Rectal smooth muscle tissue (tissue), 1 donor: ENCODE data around the gene USP54.

Experiments used
- H3K27ac ChIP-seq: one replicate; pipeline ENCODE4 v1.7.0; 2013; ENCODE audit warnings: low read depth, low read length, inconsistent platforms
- H3K27me3 ChIP-seq: one replicate; pipeline ENCODE4 v1.7.0; 2013; ENCODE audit warnings: low read length; ENCODE audit not compliant: control insufficient read depth, insufficient read depth
- H3K36me3 ChIP-seq: one replicate; pipeline ENCODE4 v1.7.0; 2013; ENCODE audit warnings: low read length; ENCODE audit not compliant: control insufficient read depth, insufficient read depth
- H3K4me1 ChIP-seq: one replicate; pipeline ENCODE4 v1.7.0; 2013; ENCODE audit warnings: low read length; ENCODE audit not compliant: control insufficient read depth, insufficient read depth
- H3K4me3 ChIP-seq: one replicate; pipeline ENCODE4 v1.7.0; 2013; ENCODE audit warnings: low read length
- H3K9ac ChIP-seq: one replicate; pipeline ENCODE4 v1.7.0; 2013; ENCODE audit warnings: low read length

Gene USP54

DNA sequence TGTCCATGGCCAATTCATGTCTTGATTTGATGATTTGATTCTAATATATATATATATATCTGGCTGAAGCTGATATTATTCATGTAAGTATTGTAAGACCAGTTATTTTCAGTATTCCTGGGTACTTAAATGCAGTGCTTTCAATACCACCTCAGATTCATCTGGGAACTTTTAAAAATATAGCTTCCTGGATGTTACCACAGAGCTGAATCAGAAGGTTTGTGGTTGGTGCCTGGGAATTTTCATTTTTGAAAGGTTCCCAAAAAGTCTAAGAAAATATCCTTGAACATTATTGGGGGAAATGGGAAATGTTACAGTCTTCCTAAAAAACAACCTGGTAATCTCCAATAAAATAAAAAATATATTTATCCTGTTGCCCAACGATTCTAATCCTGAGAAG lies 84.7 kb downstream of the USP54 start:
- no peak overlapping the region for H3K9ac ChIP-seq
- H3K27me3 ChIP-seq, result no peaks in the 10 kb centered on the region
- no peak overlapping the region for H3K27ac ChIP-seq
- H3K4me3 ChIP-seq, result no peak overlapping the region
- peaks cover 7% of the 10 kb centered on the region for H3K36me3 ChIP-seq
- H3K4me1 ChIP-seq, result no peaks in the 10 kb centered on the region

DNA sequence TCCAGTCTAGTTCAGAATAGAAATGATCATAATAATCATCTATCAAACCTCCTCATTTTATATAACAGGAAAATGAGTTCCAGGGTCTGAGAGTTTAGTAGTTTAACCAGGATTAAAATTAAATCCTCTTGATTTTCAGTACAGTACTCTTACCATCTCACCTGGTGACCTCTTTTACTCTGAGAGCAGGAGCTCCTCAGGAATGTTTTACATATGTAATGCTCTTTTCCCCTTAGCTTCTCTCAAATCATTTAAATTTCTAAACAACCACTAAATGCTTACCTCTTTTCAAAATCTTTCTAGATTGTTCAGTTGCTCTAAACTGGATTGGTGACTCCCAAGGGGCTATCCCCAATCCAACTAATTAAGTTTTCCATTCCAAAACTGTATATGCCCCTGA lies 85.1 kb downstream of the USP54 start:
- no peaks in the 10 kb centered on the region for H3K4me1 ChIP-seq
- H3K27ac ChIP-seq, result no peak overlapping the region
- peaks cover 9% of the 10 kb centered on the region for H3K36me3 ChIP-seq
- H3K4me3 ChIP-seq, result no peak overlapping the region
- no peaks in the 10 kb centered on the region for H3K27me3 ChIP-seq
- no peak overlapping the region for H3K9ac ChIP-seq

DNA sequence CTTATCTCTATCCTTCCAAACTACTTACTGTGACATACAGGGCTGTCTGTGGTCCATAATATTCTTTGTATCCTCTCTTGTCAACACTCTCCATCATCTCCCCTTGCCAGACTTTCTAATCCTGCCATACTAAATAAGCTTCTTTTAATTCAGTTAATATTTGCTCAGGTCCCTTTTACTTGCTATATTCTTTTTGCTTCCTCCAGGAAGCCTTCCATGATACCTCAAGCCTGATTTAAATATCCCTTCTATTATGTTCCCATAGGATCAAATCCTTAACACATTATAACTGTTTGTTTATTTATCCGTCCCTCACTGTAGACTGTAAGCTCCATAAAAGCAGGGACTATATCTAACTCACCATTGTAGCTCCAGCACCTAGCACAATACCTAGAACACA lies 88.1 kb downstream of the USP54 start:
- H3K4me3 ChIP-seq, result no peak overlapping the region
- no peak overlapping the region for H3K9ac ChIP-seq
- no peaks in the 10 kb centered on the region for H3K27me3 ChIP-seq
- no peak overlapping the region for H3K27ac ChIP-seq
- peaks cover 15% of the 10 kb centered on the region for H3K36me3 ChIP-seq
- H3K4me1 ChIP-seq, result no peaks in the 10 kb centered on the region

DNA sequence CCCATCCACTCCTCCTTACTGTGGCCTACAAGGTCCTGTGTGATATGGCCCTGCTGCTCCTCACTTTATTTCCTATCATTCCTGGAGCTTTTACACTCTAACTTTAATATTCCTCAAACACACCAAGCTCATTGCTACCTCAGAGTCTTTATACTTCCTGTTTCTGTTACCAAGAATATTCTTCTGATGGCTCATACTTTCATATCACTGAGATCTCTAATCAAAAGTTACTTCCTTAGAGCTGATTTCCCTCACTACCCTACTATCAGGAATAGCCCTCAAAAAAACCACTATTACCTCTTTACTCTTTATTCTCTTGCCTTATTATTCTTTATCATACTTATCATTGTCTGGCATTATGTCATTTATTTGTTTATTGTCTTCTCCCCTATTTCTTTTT lies 89.5 kb downstream of the USP54 start:
- H3K9ac ChIP-seq, result no peak overlapping the region
- peaks cover 1% of the 10 kb centered on the region for H3K4me1 ChIP-seq
- no peaks in the 10 kb centered on the region for H3K27me3 ChIP-seq
- peaks cover 15% of the 10 kb centered on the region for H3K36me3 ChIP-seq
- H3K4me3 ChIP-seq, result no peak overlapping the region
- no peak overlapping the region for H3K27ac ChIP-seq

DNA sequence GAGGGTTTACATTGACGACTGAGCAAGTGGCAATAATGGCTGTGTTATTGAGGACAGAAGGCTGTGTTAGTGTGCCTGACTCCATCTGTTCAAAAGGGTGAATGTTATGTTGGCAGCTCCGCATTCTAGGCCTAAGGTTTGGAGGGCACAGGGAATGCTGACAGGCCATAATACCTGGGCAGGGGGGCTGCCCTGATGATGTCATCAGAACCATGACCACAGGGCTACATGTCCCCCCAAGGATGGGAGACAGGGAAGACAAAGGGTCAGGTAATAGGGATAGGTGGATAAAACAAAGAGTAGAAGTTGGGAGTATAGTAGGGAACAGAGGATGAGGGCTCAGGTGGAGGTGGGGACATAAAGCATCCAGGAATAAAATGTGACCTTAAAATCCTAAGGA lies 93.5 kb downstream of the USP54 start:
- no peak overlapping the region for H3K27ac ChIP-seq
- peaks cover 9% of the 10 kb centered on the region for H3K4me1 ChIP-seq
- H3K4me3 ChIP-seq, result no peak overlapping the region
- H3K36me3 ChIP-seq, result peaks cover 9% of the 10 kb centered on the region
- no peaks in the 10 kb centered on the region for H3K27me3 ChIP-seq
- no peak overlapping the region for H3K9ac ChIP-seq

DNA sequence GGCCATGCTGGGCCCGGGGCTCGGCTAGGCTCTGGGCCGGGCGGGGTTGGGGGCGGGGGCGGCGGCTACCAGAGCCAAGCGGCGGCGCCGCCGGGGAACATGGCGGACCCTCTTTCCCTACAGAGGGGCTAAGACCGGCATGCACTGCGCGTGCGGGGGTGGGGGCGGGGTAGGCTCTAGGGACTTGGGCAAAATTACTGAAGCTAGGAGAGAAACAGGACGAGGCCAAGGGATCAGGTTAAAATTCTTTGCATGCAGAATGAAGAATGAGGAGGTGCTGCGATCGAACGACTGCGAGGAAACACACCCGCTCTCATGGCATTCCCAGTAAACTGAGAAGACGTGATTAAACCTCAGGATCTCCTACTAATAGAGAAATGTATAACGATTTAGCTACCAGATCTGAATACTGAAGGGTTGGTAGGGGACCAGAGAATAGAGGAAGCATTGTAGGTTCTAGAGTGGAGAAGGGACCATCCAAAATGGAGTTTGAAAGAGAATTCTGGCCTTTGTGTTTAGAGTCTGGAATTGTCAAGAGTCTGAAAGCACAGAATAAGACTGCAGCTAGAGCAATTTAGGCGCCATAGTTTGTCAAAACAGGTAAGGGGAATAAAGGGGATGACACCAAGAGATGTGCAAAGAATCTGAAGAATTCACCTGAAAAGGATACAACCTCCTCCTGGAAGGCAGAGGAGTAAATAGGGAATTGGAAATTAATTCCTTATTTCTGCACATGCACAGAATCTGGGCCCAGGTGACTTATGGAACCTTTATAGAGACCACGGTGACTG lies 95.1 kb downstream of the USP54 start, which contains the start of gene PPP3CB:
Gene PPP3CB (minus strand): TSS at position 141 of the 791 bp plus-strand sequence. CDS start 135 bp downstream, at position 6.
- Histone ChIP-seq H3K9ac (peak within 1 kb of the TSS; percentile 94), H3K27me3 (no peaks in the 10 kb centered on the region), H3K36me3 (peaks cover 5% of the 10 kb centered on the region), H3K27ac (peak within 1 kb of the TSS; percentile 94), H3K4me3 (peak within 1 kb of the TSS; percentile 96), H3K4me1 (peaks cover 9% of the 10 kb centered on the region)

DNA sequence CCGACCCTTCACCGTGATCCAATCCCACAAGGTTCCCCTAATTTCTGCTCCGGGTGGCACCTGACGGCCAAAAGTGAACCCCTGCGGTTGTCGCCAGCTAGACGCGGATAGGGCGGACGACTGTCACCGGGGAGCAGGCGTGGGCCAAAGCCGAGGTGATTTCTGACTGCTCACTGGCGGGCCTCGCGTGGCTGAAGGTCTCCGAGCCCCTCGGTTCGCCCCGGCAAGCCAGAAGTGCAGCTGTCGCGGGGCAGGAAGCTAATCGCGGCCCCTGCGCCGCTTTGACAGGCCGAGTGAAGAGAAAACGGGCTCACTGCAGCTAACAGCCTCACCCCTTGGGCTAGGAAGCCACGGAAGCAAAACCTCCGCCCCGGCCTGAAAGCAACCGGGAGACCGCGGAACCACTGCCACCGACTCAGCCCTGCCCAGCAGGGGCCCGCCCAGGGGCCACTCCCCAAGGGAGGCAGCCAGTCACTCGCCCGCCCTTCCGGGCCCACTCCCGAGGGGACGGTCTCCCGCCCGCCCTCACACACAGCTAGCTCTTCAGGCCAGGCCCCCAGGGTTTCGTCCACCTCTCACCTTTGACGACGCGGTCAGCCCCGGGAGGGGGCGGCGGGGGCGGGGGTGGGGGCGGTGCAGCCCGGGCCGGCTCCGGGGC lies 95.8 kb downstream of the USP54 start:
- Histone ChIP-seq H3K9ac (peak overlapping the region; percentile 94), H3K36me3 (peaks cover under 1% of the 10 kb centered on the region), H3K4me1 (peaks cover 9% of the 10 kb centered on the region), H3K27me3 (no peaks in the 10 kb centered on the region), H3K27ac (peak overlapping the region; percentile 94), H3K4me3 (peak overlapping the region; percentile 96)

DNA sequence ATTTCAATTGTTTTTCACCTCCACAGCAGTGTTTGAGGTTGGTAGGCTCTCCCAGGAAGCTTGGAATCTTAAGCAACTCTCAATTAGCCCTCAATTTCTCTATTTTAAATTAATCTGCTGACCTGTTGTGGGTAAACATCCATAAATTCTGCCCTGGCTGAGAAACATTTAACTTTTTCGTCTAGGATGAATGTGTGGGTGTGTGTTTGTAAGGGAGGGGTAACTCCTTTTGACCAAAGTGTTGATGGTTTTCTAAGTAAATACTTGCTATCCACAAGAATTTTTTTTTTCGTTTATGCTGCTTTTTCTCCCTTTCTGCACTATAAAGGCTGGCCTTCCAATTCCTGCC lies 96.3 kb downstream of the USP54 start:
- Histone ChIP-seq H3K9ac (peak overlapping the region; percentile 94), H3K27ac (peak overlapping the region; percentile 94), H3K4me1 (peaks cover 9% of the 10 kb centered on the region), H3K27me3 (no peaks in the 10 kb centered on the region), H3K36me3 (no peaks in the 10 kb centered on the region), H3K4me3 (peak overlapping the region; percentile 96)

DNA sequence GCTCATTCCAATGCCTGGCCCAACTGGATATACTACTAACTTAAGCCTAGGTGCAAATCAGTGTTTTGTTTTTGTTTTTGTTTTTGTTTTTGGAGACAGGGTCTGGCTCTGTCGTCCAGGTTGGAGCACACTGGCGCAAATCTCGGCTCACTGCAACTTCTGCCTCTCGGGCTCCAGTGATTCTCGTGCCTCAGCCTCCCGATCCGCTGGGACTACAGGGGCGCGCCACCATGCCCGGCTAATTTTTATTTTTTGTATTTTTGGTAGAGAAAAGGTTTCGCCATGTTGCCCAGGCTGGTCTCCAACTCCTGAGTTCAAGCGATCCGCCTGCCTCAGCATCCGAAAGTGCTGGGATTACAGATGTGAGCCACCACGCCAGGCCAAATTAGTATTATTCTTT lies 96.9 kb downstream of the USP54 start:
- H3K4me1 ChIP-seq, result peaks cover 9% of the 10 kb centered on the region
- H3K9ac ChIP-seq, result no peak overlapping the region
- H3K27me3 ChIP-seq, result no peaks in the 10 kb centered on the region
- no peak overlapping the region for H3K27ac ChIP-seq
- H3K36me3 ChIP-seq, result no peaks in the 10 kb centered on the region
- no peak overlapping the region for H3K4me3 ChIP-seq

DNA sequence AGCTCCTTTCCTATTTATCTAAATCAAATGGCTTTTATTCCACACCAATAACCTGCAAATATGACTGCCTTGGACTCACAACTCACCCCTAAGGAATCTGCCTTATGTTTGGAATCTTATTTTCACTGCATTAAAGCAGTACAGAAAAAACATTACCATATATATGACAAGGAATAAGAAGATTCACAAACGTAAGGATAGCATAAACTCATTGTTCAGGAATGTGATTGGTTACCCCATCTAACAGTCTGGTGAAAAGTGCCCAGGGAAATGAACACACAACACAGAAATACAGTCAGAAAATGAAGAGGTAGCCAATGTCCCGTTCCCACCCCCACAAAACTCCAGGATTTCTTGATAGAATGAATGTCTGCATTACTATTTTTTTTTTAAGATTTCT lies 97.4 kb downstream of the USP54 start:
- Histone ChIP-seq H3K27me3 (no peaks in the 10 kb centered on the region), H3K4me1 (peaks cover 9% of the 10 kb centered on the region), H3K36me3 (no peaks in the 10 kb centered on the region), H3K4me3 (no peak overlapping the region), H3K27ac (no peak overlapping the region), H3K9ac (no peak overlapping the region)

DNA sequence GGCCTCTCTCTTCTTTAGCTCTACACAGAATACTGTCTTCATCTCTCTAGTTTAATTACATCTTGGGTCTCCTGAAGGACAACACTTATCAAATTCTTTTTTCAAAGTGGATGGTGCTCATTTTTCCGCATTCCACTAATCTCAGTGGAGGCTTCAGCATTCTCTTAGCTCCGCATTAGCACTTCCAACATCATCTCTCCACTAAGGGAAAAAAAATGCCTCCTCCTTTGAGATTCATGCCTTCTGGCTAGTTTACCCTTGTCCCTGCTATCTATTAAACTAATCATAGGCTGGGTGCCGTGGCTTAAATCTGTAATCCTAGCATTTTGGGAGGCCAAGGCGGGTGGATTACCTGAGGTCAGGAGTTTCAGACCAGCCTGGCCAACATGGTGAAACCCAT lies 104.5 kb downstream of the USP54 start:
- Histone ChIP-seq H3K36me3 (peaks cover 3% of the 10 kb centered on the region), H3K4me3 (no peak overlapping the region), H3K27ac (no peak overlapping the region), H3K4me1 (no peaks in the 10 kb centered on the region), H3K27me3 (no peaks in the 10 kb centered on the region), H3K9ac (no peak overlapping the region)

DNA sequence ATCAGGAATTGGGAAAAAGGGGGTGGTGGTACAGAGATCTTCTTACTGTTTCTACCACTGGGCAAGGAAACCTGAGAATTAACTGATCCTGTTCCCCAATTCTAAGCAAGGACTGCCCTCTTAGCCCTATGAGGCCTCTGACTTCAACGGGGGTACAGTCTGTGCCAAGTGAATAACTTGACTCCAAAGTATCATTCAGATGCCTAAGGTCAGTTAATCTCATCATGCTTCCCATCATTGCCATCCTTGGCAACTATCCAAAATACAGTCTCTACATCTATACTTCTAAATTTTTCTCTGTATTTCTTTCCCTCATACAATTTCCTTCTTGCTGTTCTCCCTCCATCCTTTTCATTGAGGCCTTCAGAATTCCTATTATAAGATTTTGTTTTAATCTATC lies 105.8 kb downstream of the USP54 start:
- Histone ChIP-seq H3K4me3 (no peak overlapping the region), H3K4me1 (no peaks in the 10 kb centered on the region), H3K27ac (no peak overlapping the region), H3K9ac (no peak overlapping the region), H3K27me3 (no peaks in the 10 kb centered on the region), H3K36me3 (peaks cover 3% of the 10 kb centered on the region)

DNA sequence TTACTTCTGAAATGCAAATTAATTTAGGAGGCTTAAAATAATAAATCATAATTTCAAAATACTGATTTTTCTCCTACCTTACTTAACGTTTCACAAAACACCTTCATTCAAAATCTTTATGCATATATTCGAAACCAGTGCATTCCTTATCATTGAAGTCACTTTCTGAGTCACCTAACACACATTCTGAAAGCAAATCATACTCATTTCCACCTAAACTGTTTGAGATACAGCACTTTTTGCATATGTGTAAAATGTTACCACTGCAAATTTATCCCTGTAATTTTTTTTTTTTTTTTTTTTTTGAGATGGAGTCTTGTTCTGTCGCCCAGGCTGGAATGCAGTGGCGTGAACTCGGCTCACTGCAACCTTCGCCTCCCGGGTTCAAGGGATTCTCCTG lies 111.0 kb downstream of the USP54 start:
- H3K36me3 ChIP-seq, result peaks cover 11% of the 10 kb centered on the region
- no peak overlapping the region for H3K4me3 ChIP-seq
- no peaks in the 10 kb centered on the region for H3K4me1 ChIP-seq
- no peaks in the 10 kb centered on the region for H3K27me3 ChIP-seq
- H3K27ac ChIP-seq, result no peak overlapping the region
- no peak overlapping the region for H3K9ac ChIP-seq
